Gastroesophageal sphincter (tissue), 4 donors: Measurements from ENCODE around the gene JMJD8. TPM values are rescaled to one million over a fixed set of nuclear protein-coding genes. Genes with fewer than 3 reads are reported as not detected.
"Not testable (repeated sequence)": the region's sequence is repeated elsewhere in the genome, so short reads cannot be mapped to it uniquely, and the experiment has no call there.

ENCODE experiments used
- ATAC-seq: fragments of 150-250 bp; one replicate; pipeline ENCODE4 v1.9.1; 2016; ENCODE audit warnings: mild to moderate bottlenecking, moderate library complexity
- H3K27ac ChIP-seq, 4 donors: fragments of 200-600 bp; sonication (generic) in 3 of 4; 1 replicate in 3 of 4; 2 replicates in 1 of 4; pipeline ENCODE4 v1.5.1; 2016 to 2019
- H3K27me3 ChIP-seq: fragments of 200-600 bp; sonication (generic); one replicate; pipeline ENCODE4 v1.5.1; 2019
- H3K36me3 ChIP-seq, 2 donors: fragments of 200-600 bp; sonication (generic); one replicate each; pipeline ENCODE4 v1.5.1; 2019; ENCODE audit warnings: control low read depth in 1 of 2
- H3K4me1 ChIP-seq, 3 donors: fragments of 200-600 bp; sonication (generic); 1 replicate in 2 of 3; 2 replicates in 1 of 3; pipeline ENCODE4 v1.5.1; 2016 to 2019; ENCODE audit warnings: control low read depth in 2 of 3
- H3K4me3 ChIP-seq, 2 donors: fragments of 200-600 bp; sonication (generic); one replicate each; pipeline ENCODE4 v1.5.1; 2019; ENCODE audit warnings: mild to moderate bottlenecking in 1 of 2, moderate library complexity in 1 of 2
- H3K9me3 ChIP-seq, 3 donors: fragments of 200-600 bp; sonication (generic); one replicate each; pipeline ENCODE4 v1.5.1; 2017 to 2019; ENCODE audit warnings: control low read depth in 2 of 3
- CTCF ChIP-seq, 4 experiments: fragments of 200-600 bp in 2 of 4; fragments of 450-650 bp in 2 of 4; sonication (generic) in 1 of 4; IDR thresholded peaks; one replicate each; pipeline ENCODE4 v1.5.1; 2017 to 2019; ENCODE audit warnings: antibody characterized with exemption in 4 of 4, mild to moderate bottlenecking in 2 of 4, moderate library complexity in 2 of 4
- EP300 ChIP-seq: sonication (generic); formaldehyde crosslinking; IDR thresholded peaks from one replicate; pipeline ENCODE4 v1.6.1; 2017; ENCODE audit warnings: antibody characterized with exemption, mild to moderate bottlenecking
- POLR2A ChIP-seq, 2 donors: fragments of 450-650 bp; IDR thresholded peaks; one replicate each; pipeline ENCODE4 v1.6.1; 2017; ENCODE audit warnings: antibody characterized with exemption in 2 of 2, mild to moderate bottlenecking in 2 of 2, moderate library complexity in 1 of 2
- POLR2AphosphoS5 ChIP-seq: sonication (generic); formaldehyde crosslinking; IDR thresholded peaks from one replicate; pipeline ENCODE4 v1.6.1; 2017; ENCODE audit warnings: antibody characterized with exemption
- WGBS, 2 donors: methylation state at CpG; one replicate each; pipeline ENCODE4 v1.1.5; 2018; ENCODE audit warnings: low coverage in 1 of 2; 5-methylcytosine and 5-hydroxymethylcytosine counted together
- total RNA-seq, 4 donors: library from RNA; depleted of rRNA; stranded (reverse); fragments of >200 nt; gene quantifications; one replicate each; pipeline ENCODE4 v1.1.0, GENCODE V29; 2016

JMJD8 gene
- total RNA-seq, 4 donors from 2014 or later, result 70.2 to 109 (median 90.5) TPM

- no CpG with 5 or more reads among the region's 74 CpGs for WGBS, 2 donors
- Histone ChIP-seq H3K27me3 (peaks cover 18% of the 10 kb centered on the region), H3K27ac (peak overlapping the region in 3 of 4 donors; percentile 64 to 80 (median 74)), H3K36me3 (peaks cover 0 to 6% of the 10 kb centered on the region in 2 donors), H3K9me3 (no peaks in the 10 kb centered on the region), H3K4me1 (peaks cover 0 to 61% (median 23%) of the 10 kb centered on the region in 3 donors), H3K4me3 (peak overlapping the region; percentile 73 to 79)
- no peak for TF ChIP-seq POLR2AphosphoS5
- TF ChIP-seq CTCF (IDR thresholded peaks at IDR 0.05), result peak in 2 of 4 experiments; percentile 23 to 24
- no peak for ATAC-seq
Measured at GRCh38 chr16:715477-716199, 31.5 kb upstream of the JMJD8 start.

DNA sequence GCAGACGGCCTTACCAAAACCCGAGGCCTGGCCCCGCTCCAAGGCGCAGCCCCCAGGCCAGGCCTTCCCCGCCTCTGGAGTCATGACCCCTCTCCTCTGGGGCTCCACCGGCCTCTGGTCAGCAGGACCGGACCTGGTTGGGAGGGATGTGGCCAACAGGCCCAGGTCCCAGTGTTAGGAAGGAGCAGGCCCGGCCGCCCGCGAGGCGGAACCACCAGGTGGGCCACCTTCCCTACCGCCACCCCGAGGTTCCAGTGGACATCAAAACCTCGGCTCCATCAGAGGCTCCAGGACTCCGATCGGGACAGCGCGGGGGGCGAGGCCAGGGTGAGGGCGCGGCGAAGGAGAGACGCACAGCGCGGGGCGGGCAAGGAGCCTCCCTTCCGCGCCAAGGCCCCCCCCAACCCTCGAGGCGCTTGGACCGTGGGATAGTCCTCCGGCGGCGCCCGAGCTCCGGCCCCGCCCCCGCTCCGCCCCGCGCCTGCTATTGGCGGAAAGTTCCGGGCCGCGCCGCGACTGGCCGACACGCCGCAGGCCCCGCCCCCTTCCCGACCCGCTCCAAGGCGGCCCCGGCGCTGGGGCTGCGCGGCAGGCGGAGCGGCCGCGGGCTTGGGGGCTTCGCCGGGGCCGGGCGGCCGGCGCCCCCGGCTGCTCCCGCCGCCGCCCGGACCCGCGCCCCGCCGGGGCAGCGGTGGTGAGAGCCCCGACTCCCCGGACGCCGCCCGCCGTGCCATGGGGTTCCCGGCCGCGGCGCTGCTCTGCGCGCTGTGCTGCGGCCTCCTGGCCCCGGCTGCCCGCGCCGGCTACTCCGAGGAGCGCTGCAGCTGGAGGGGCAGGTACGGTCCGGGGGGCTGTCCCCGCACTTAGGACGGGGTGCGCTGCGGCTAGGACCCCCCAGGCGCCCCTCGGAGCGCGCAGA, 30.7 kb upstream of the JMJD8 start, which contains the start of gene METRN:
METRN (plus strand) TSS at position 561 of the 919 bp plus-strand sequence; CDS start at position 733, 172 bp downstream.
- peaks cover 27% of the 10 kb centered on the region for H3K27me3 ChIP-seq
- peak within 1 kb of the TSS; percentile 73 to 79 for H3K4me3 ChIP-seq
- H3K27ac ChIP-seq, result peak within 1 kb of the TSS in 3 of 4 donors; percentile 64 to 80 (median 74)
- WGBS, 2 donors, result 0% methylated on average over 1 to 3 of the region's 108 CpGs
- ATAC-seq, result peak; percentile 94
- peaks cover 0 to 61% (median 18%) of the 10 kb centered on the region in 3 donors for H3K4me1 ChIP-seq
- H3K9me3 ChIP-seq, result no peaks in the 10 kb centered on the region
- H3K36me3 ChIP-seq, result peaks cover 0 to 6% of the 10 kb centered on the region in 2 donors
- no peak for TF ChIP-seq POLR2A (IDR thresholded peaks at IDR 0.05)
- TF ChIP-seq EP300, result no peak
- no peak for TF ChIP-seq POLR2AphosphoS5
- no peak for TF ChIP-seq CTCF (IDR thresholded peaks at IDR 0.05)

- H3K4me3 ChIP-seq, result peak overlapping the region in 1 of 2 donors; percentile 79
- TF ChIP-seq POLR2A (IDR thresholded peaks at IDR 0.05) (no peak), CTCF (IDR thresholded peaks at IDR 0.05) (no peak), EP300 (no peak), POLR2AphosphoS5 (no peak)
- 73% methylated on average over 6 of the region's 11 CpGs; no CpG with 5 or more reads in 1 of the 2 donors for WGBS, 2 donors
Measured at GRCh38 chr16:714079-714478, 29.9 kb upstream of the JMJD8 start.

GRCh38 chr16:712740-713250, 28.7 kb upstream of the JMJD8 start:
- WGBS, 2 donors, result 33 to 43% methylated on average over 2 to 4 of the region's 13 CpGs
- peaks cover 0 to 58% (median 19%) of the 10 kb centered on the region in 3 donors for H3K4me1 ChIP-seq
- H3K27ac ChIP-seq, H3K36me3 ChIP-seq, H3K9me3 ChIP-seq, ATAC-seq, H3K4me3 ChIP-seq: not testable (repeated sequence)
- peaks cover 47% of the 10 kb centered on the region for H3K27me3 ChIP-seq
- TF ChIP-seq CTCF (IDR thresholded peaks at IDR 0.05), result peak in 2 of 4 experiments; percentile 23 to 41

More at GRCh38 chr16:714079-714478, 29.9 kb upstream of the JMJD8 start:
- H3K27me3 ChIP-seq, result peaks cover 34% of the 10 kb centered on the region
- H3K4me1 ChIP-seq, result peaks cover 0 to 59% (median 19%) of the 10 kb centered on the region in 3 donors
- H3K27ac ChIP-seq, result no peak overlapping the region
- ATAC-seq, result no peak
- H3K36me3 ChIP-seq, result peaks cover 0 to 6% of the 10 kb centered on the region in 2 donors
- no peaks in the 10 kb centered on the region for H3K9me3 ChIP-seq
